Loucy (cell line): Measurements from ENCODE around the gene CABP7.
"Not testable (repeated sequence)": the region's sequence is repeated elsewhere in the genome, so short reads cannot be mapped to it uniquely, and the experiment has no call there.

ENCODE experiments used
- H2AFZ ChIP-seq: fragments of 200-600 bp; sonication (generic); 2 replicates; pipeline ENCODE4 v1.6.0; 2016; ENCODE audit warnings: antibody characterized with exemption, mild to moderate bottlenecking, low read length, moderate library complexity
- H3F3A ChIP-seq: fragments of 200-600 bp; 2 replicates; pipeline ENCODE4 v1.6.0; 2016; ENCODE audit warnings: antibody characterized with exemption, low read depth, mild to moderate bottlenecking
- H3K27me3 ChIP-seq: fragments of 200-600 bp; sonication (generic); 2 replicates; pipeline ENCODE4 v1.6.1; 2014; ENCODE audit warnings: low read length, mild to moderate bottlenecking; ENCODE audit not compliant: insufficient read depth, poor library complexity, severe bottlenecking
- H3K36me3 ChIP-seq: fragments of 200-600 bp; sonication (generic); 2 replicates; pipeline ENCODE4 v1.6.1; 2016; ENCODE audit warnings: low read length; ENCODE audit not compliant: insufficient read depth
- H3K4me1 ChIP-seq: fragments of 200-600 bp; sonication (generic); 2 replicates; pipeline ENCODE4 v1.5.1; 2014; ENCODE audit warnings: low read length, mild to moderate bottlenecking; ENCODE audit not compliant: insufficient read depth, poor library complexity, severe bottlenecking
- H3K4me2 ChIP-seq: fragments of 200-600 bp; sonication (generic); 2 replicates; pipeline ENCODE4 v1.6.0; 2014; ENCODE audit warnings: antibody characterized with exemption, low read length, low read depth, mild to moderate bottlenecking; ENCODE audit not compliant: poor library complexity, severe bottlenecking
- H3K4me3 ChIP-seq: fragments of 200-600 bp; sonication (generic); 2 replicates; pipeline ENCODE4 v1.5.1; 2014; ENCODE audit warnings: low read length, mild to moderate bottlenecking, mixed read lengths; ENCODE audit not compliant: poor library complexity, severe bottlenecking
- H3K79me2 ChIP-seq: fragments of 200-600 bp; sonication (generic); 2 replicates; pipeline ENCODE4 v1.6.1; 2014; ENCODE audit warnings: low read length; ENCODE audit not compliant: insufficient read depth
- H3K9ac ChIP-seq: fragments of 200-600 bp; sonication (generic); 2 replicates; pipeline ENCODE4 v1.6.0; 2014; ENCODE audit warnings: mild to moderate bottlenecking, low read depth, low read length, moderate library complexity; ENCODE audit not compliant: poor library complexity, severe bottlenecking
- H3K9me2 ChIP-seq: fragments of 200-600 bp; sonication (generic); replicated peaks from 2 replicates; pipeline ENCODE4 v1.6.1; 2016; ENCODE audit warnings: low read depth, low read length, mixed read lengths
- H3K9me3 ChIP-seq: fragments of 200-600 bp; sonication (generic); 2 replicates; pipeline ENCODE4 v1.6.1; 2014; ENCODE audit warnings: mild to moderate bottlenecking, antibody characterized with exemption, low read length, low read depth; ENCODE audit not compliant: insufficient read depth
- H4K20me1 ChIP-seq: fragments of 200-600 bp; sonication (generic); 2 replicates; pipeline ENCODE4 v1.6.0; 2014; ENCODE audit warnings: antibody characterized with exemption, low read length, mild to moderate bottlenecking; ENCODE audit not compliant: insufficient read depth, poor library complexity, severe bottlenecking
- CTCF ChIP-seq: fragments of 200-600 bp; sonication (generic); conservative IDR thresholded peaks from 2 replicates; pipeline ENCODE4 v1.5.1; 2014; ENCODE audit warnings: mild to moderate bottlenecking, antibody characterized with exemption, low read length
- EZH2phosphoT487 ChIP-seq: fragments of 200-600 bp; IDR thresholded peaks from 2 replicates; pipeline ENCODE4 v1.6.1; 2018; ENCODE audit warnings: antibody characterized with exemption, mild to moderate bottlenecking, moderate library complexity, borderline replicate concordance

CABP7 gene

GRCh38 chr22:29753808-29754657 lies 34.2 kb downstream of the CABP7 start:
- H3K79me2 ChIP-seq: no peaks in the 10 kb centered on the region
- H3K9ac ChIP-seq: no peak overlapping the region
- no peaks in the 10 kb centered on the region for H3K36me3 ChIP-seq
- H3K4me3 ChIP-seq: no peak overlapping the region
- no peaks in the 10 kb centered on the region for H3K9me3 ChIP-seq
- no peak overlapping the region for H3K4me2 ChIP-seq
- TF ChIP-seq CTCF (no peak), EZH2phosphoT487 (no peak)
- no peaks in the 10 kb centered on the region for H4K20me1 ChIP-seq
- no peak overlapping the region for H2AFZ ChIP-seq
- H3K9me2 ChIP-seq: no peaks in the 10 kb centered on the region
- H3K4me1 ChIP-seq: no peaks in the 10 kb centered on the region
- H3K27me3 ChIP-seq: no peaks in the 10 kb centered on the region
- no peaks in the 10 kb centered on the region for H3F3A ChIP-seq

GRCh38 chr22:29754658-29755395 lies 35.0 kb downstream of the CABP7 start:
- H3K9ac ChIP-seq, H3K4me2 ChIP-seq, H3K9me2 ChIP-seq, H3K79me2 ChIP-seq, H3K36me3 ChIP-seq, H2AFZ ChIP-seq, H3K4me3 ChIP-seq, H3F3A ChIP-seq, H4K20me1 ChIP-seq, H3K4me1 ChIP-seq, H3K9me3 ChIP-seq, H3K27me3 ChIP-seq: not testable (repeated sequence)

- Histone ChIP-seq H3K9me3 (no peaks in the 10 kb centered on the region), H3K4me3 (no peak overlapping the region), H4K20me1 (no peaks in the 10 kb centered on the region), H3K36me3 (no peaks in the 10 kb centered on the region), H3K9ac (no peak overlapping the region), H2AFZ (no peak overlapping the region), H3K4me2 (no peak overlapping the region), H3K79me2 (no peaks in the 10 kb centered on the region), H3K4me1 (no peaks in the 10 kb centered on the region), H3K27me3 (no peaks in the 10 kb centered on the region), H3F3A (no peaks in the 10 kb centered on the region), H3K9me2 (no peaks in the 10 kb centered on the region)
- TF ChIP-seq EZH2phosphoT487 (no peak), CTCF (no peak)
Measured at GRCh38 chr22:29755889-29756288, 36.1 kb downstream of the CABP7 start.
